Measurements from ENCODE around the gene ZFP36L1.

Gene ZFP36L1

DNA sequence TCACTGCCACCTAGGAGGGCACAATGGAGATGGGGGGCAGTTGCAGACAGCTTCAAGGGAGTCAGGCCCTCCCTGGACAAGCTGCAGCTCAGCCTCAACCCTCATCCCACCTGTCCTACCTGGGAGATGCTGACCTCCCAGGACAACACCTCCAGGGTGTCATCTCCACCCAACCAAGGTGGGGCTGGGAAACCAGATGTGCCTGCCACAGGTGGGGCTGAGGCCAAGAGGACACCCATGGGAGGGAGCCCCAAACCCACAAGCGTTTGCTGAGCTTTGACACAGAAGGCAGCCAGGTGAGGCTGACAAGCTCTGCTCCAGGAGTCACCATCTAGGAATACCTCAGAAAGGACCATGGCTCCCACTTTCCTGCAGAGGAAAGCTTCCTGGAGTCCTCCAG, 31.5 kb downstream of the ZFP36L1 start:
- Histone ChIP-seq H3K4me3 (ENCODE audit: low read depth, low read length) (no peak overlapping the region), H3K9me3 (ENCODE audit: severe bottlenecking) (no peaks in the 10 kb centered on the region), H3K36me3 (no peaks in the 10 kb centered on the region), H3K27me3 (ENCODE audit: insufficient read depth, low read depth, severe bottlenecking) (no peaks in the 10 kb centered on the region), H3K27ac (no peak overlapping the region)
- no peak for DNase-seq
- TF ChIP-seq, protein P1, sequence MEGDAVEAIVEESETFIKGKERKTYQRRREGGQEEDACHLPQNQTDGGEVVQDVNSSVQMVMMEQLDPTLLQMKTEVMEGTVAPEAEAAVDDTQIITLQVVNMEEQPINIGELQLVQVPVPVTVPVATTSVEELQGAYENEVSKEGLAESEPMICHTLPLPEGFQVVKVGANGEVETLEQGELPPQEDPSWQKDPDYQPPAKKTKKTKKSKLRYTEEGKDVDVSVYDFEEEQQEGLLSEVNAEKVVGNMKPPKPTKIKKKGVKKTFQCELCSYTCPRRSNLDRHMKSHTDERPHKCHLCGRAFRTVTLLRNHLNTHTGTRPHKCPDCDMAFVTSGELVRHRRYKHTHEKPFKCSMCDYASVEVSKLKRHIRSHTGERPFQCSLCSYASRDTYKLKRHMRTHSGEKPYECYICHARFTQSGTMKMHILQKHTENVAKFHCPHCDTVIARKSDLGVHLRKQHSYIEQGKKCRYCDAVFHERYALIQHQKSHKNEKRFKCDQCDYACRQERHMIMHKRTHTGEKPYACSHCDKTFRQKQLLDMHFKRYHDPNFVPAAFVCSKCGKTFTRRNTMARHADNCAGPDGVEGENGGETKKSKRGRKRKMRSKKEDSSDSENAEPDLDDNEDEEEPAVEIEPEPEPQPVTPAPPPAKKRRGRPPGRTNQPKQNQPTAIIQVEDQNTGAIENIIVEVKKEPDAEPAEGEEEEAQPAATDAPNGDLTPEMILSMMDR (IDR thresholded peaks at IDR 0.05; ENCODE audit: low read depth, low read length) = no peak

DNA sequence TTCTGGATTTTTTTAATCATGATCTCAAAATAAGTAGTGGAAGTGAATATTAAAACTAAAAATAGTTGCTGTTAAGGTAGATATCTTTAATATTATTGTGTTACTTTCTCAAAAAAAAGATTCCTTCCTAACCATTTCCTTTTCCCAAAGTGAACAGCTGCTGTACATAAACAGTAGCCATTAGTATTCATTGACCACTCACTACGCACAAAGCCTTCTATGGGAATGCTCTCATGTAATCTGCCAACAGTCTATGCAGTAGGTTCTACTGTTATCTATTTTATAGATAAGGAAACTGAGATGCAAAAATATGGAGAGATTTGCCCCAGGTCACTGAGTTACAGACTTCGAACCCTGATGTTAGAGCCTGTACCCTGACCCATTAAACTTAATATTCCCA, 32.1 kb downstream of the ZFP36L1 start:
- DNase-seq = no peak
- H3K9me3 ChIP-seq (ENCODE audit: severe bottlenecking) = no peaks in the 10 kb centered on the region
- no peaks in the 10 kb centered on the region for H3K27me3 ChIP-seq (ENCODE audit: insufficient read depth, low read depth, severe bottlenecking)
- TF ChIP-seq, protein P1 (IDR thresholded peaks at IDR 0.05; ENCODE audit: low read depth, low read length) = no peak
- H3K36me3 ChIP-seq = no peaks in the 10 kb centered on the region
- no peak overlapping the region for H3K27ac ChIP-seq
- no peak overlapping the region for H3K4me3 ChIP-seq (ENCODE audit: low read depth, low read length)

DNA sequence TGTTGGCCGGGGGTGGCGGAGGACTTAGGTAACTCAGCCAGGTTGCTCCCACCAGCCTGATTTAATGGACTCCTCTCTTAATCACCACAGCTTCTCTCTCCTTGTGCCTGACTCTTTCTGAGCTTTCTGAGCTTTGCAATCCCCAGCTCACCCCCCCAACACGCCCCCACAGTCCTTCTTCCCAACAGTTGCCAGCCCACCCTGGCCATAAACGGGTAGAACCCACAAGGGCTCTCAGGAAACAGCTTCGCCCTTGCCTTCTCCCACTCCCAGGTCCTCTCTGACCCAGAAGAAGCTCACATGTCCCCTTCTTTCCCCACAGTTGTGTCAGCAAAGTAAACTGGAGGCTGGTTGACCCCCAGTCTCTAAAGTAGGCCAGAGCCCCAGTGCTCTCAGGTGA, 32.9 kb downstream of the ZFP36L1 start:
- no peak overlapping the region for H3K4me3 ChIP-seq (ENCODE audit: low read depth, low read length)
- TF ChIP-seq, protein P1 (IDR thresholded peaks at IDR 0.05; ENCODE audit: low read depth, low read length) = no peak
- no peaks in the 10 kb centered on the region for H3K9me3 ChIP-seq (ENCODE audit: severe bottlenecking)
- DNase-seq = no peak
- H3K27me3 ChIP-seq (ENCODE audit: insufficient read depth, low read depth, severe bottlenecking) = no peaks in the 10 kb centered on the region
- no peak overlapping the region for H3K27ac ChIP-seq
- no peaks in the 10 kb centered on the region for H3K36me3 ChIP-seq

DNA sequence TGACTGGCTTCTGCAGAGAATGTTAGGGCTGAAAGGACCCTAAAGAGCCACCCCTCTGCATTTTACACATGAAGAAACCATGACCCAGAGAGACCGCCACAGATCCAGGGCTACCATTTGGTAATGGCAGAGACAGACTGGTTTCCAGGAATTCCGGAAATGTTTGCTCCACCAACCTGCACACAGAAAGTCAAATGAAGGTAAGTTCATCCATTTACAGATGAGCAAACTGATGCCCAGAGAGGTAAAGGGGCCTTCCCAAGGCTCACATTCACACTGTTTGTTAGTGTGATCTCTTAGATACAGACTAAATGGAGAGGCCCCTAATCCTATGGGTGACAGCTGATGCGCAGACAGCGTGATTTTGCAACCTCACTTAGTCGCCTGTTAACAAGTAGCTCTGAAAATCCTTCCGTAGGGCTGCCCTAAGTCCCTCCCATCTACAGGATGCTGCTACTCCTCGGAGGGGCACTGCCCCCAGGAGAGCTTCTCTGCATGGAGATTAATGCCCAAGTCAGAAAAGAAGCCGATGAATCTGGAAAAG, 33.8 kb downstream of the ZFP36L1 start:
- peak; percentile 72 for DNase-seq
- no peaks in the 10 kb centered on the region for H3K36me3 ChIP-seq
- H3K27ac ChIP-seq = peak overlapping the region; percentile 67
- TF ChIP-seq, protein P1 (IDR thresholded peaks at IDR 0.05; ENCODE audit: low read depth, low read length) = no peak
- no peaks in the 10 kb centered on the region for H3K9me3 ChIP-seq (ENCODE audit: severe bottlenecking)
- no peak overlapping the region for H3K4me3 ChIP-seq (ENCODE audit: low read depth, low read length)
- H3K27me3 ChIP-seq (ENCODE audit: insufficient read depth, low read depth, severe bottlenecking) = no peaks in the 10 kb centered on the region

DNA sequence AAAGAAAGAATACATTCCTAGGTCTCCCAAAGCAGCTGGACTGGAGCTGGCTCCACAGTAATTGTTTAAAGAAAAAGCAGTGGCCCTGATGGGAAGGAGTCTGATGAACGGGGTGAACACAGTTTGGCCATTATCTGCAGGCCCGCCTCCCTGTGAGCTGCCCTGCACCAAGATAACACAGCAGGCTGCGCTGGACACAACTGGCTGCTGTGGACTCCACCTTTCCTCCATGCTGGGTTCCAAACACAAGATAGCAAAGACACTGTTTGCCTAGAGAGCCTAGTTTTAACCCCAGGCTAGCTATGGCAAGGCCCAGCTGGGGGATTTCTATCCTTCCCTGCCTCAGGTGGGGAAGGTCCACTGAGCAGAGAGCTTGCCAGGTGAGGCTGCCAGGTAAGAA, 34.6 kb downstream of the ZFP36L1 start:
- no peak for DNase-seq
- H3K27me3 ChIP-seq (ENCODE audit: insufficient read depth, low read depth, severe bottlenecking) = no peaks in the 10 kb centered on the region
- peak overlapping the region; percentile 67 for H3K27ac ChIP-seq
- no peaks in the 10 kb centered on the region for H3K36me3 ChIP-seq
- H3K9me3 ChIP-seq (ENCODE audit: severe bottlenecking) = no peaks in the 10 kb centered on the region
- TF ChIP-seq, protein P1 (IDR thresholded peaks at IDR 0.05; ENCODE audit: low read depth, low read length) = no peak
- H3K4me3 ChIP-seq (ENCODE audit: low read depth, low read length) = no peak overlapping the region

DNA sequence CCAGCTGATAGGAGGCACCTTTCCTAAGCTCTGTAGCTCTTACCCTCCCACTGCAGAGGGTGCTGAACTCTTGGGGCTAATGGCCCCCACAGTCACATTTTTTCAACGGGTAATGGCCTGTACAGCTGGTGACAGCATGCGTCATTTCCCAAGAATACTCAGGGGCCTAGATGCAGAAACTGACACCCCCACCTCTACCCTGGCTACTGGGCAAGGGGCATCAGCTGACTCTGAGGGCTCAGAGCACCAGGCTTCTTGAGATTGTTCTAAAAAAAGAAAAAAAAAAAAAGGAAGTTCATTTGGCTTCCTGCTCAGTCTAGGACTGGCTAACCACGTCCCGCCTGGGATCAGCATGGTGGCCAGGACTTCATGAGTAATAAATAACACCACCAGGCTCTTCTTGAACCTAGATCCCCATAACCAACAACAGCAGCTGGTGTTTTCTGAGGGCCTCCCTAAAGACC, 35.2 kb downstream of the ZFP36L1 start:
- Histone ChIP-seq H3K27ac (no peak overlapping the region), H3K4me3 (ENCODE audit: low read depth, low read length) (no peak overlapping the region), H3K36me3 (no peaks in the 10 kb centered on the region), H3K27me3 (ENCODE audit: insufficient read depth, low read depth, severe bottlenecking) (no peaks in the 10 kb centered on the region), H3K9me3 (ENCODE audit: severe bottlenecking) (no peaks in the 10 kb centered on the region)
- DNase-seq = no peak
- TF ChIP-seq, protein P1 (IDR thresholded peaks at IDR 0.05; ENCODE audit: low read depth, low read length) = no peak

Measured in WERI-Rb-1 (cell line).